ENCODE data around the gene PARVB.

The PARVB gene

DNA sequence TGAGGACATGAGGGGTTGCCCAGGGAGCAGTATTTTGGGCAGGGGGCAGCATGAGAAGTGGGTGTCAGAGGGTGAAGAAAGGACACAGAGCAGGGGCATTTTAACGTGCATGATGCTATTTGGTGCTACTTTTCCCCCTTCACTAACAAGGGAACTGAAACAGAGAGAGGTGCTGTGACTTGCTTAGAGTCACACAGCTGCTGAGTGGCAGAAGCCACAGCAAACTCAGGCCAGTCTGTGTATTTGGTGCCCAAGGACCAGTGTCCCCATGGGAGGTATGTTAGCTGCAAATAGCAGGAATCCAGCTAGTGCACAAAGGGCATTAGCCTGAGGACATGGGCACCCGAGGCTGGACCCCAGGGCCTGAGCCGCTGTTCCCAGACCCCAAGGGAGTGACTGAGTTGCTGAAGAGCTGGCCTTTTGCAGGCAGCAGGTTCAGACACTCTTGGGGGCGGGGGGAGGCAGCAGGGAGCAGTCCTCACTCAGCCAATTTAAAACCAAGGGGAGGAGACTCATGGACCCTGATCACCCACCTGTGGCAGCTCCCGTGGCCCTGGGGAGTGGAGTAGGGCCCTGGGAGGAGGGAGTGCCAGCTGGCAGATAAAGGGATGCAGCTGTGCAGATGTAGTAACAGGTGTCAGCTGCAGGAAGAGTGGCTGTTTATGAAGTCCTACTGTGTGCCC is 171.2 kb downstream of the PARVB start:
- no peak for DNase-seq (ENCODE audit: low read depth)
- TF ChIP-seq, protein P1, sequence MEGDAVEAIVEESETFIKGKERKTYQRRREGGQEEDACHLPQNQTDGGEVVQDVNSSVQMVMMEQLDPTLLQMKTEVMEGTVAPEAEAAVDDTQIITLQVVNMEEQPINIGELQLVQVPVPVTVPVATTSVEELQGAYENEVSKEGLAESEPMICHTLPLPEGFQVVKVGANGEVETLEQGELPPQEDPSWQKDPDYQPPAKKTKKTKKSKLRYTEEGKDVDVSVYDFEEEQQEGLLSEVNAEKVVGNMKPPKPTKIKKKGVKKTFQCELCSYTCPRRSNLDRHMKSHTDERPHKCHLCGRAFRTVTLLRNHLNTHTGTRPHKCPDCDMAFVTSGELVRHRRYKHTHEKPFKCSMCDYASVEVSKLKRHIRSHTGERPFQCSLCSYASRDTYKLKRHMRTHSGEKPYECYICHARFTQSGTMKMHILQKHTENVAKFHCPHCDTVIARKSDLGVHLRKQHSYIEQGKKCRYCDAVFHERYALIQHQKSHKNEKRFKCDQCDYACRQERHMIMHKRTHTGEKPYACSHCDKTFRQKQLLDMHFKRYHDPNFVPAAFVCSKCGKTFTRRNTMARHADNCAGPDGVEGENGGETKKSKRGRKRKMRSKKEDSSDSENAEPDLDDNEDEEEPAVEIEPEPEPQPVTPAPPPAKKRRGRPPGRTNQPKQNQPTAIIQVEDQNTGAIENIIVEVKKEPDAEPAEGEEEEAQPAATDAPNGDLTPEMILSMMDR (conservative IDR thresholded peaks at IDR 0.05; ENCODE audit: low read length): no peak
- no peak overlapping the region for H3K4me3 ChIP-seq (ENCODE audit: low read length)

DNA sequence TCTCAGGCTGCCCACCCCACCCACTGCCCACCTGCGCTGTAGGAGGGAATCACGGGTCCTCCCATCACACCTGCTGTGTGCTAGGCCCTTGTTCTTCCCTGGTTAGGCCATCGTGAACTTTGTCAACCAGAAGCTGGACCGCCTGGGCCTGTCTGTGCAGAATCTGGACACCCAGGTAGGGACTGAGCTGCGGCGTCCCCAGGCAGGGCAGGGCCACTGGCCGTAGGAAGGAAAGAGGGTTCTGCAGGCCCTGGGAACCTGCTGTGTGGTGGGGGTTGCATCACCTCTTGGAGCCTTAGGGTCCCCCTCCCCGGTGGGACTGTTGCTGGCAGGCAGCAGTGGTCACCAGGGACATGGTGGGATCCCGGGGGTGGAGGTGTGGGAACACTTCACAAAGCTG is 172.1 kb downstream of the PARVB start:
- no peak overlapping the region for H3K4me3 ChIP-seq (ENCODE audit: low read length)
- DNase-seq (ENCODE audit: low read depth): no peak
- TF ChIP-seq, protein P1 (conservative IDR thresholded peaks at IDR 0.05; ENCODE audit: low read length): no peak

DNA sequence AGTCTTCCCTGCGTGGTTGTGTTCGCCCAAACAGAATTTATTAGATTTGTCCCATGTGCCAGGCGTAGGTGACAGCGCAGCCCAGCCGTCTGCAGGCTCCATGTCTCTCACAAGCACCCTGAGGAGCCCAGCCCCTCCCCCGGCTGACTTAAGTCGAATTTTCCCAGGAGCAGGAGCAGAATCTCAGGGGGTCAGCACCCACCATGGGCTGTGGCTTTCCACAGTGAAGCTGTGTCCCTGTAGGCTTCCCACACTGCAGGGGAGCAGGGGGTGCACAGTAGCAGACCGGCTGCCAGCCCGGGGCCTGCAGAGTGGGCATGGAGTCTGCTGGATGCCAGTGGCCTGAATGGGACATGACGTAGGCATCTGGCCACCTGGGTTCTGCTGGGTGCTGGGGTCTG is 172.6 kb downstream of the PARVB start:
- TF ChIP-seq, protein P1 (conservative IDR thresholded peaks at IDR 0.05; ENCODE audit: low read length): no peak
- no peak for DNase-seq (ENCODE audit: low read depth)
- H3K4me3 ChIP-seq (ENCODE audit: low read length): no peak overlapping the region

DNA sequence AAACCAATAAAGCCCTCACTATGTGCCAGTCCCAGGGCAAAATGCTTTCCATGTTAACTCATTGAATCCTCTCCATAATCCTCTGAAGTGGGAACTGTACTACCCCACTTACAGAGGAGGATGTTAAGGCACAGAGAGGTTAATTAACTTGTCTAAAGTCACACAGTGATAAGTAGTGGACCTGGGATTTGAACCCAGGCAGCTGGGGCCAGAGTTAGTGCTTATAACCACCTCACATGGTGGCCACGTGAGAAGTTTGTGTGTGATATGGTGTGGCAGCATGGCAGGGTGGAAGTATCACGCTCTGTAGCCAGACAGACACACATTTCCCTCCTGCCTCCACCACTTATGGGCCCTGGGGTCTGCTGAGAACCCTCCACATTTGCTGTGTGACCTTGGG is 173.2 kb downstream of the PARVB start:
- TF ChIP-seq, protein P1 (conservative IDR thresholded peaks at IDR 0.05; ENCODE audit: low read length): no peak
- no peak for DNase-seq (ENCODE audit: low read depth)
- H3K4me3 ChIP-seq (ENCODE audit: low read length): no peak overlapping the region

DNA sequence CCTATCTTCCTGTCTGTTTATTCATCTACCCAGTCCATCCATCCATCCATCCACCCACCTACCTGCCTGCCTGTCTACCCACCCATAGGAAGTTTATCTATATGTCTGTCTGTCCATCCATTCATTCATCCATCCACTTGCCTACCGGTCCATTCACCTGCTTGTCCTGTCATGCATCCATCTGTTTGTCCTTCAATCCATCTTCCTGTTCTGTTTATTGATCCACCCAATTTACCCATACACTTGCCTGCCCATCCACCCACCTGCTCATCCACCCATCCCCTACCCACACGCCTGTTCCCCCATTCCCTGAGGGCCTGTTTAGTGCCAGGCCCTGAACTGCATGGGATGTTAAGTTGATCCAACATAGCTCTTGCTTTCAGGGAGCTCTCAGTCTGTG is 175.1 kb downstream of the PARVB start:
- no peak for DNase-seq (ENCODE audit: low read depth)
- TF ChIP-seq, protein P1 (conservative IDR thresholded peaks at IDR 0.05; ENCODE audit: low read length): no peak
- no peak overlapping the region for H3K4me3 ChIP-seq (ENCODE audit: low read length)

DNA sequence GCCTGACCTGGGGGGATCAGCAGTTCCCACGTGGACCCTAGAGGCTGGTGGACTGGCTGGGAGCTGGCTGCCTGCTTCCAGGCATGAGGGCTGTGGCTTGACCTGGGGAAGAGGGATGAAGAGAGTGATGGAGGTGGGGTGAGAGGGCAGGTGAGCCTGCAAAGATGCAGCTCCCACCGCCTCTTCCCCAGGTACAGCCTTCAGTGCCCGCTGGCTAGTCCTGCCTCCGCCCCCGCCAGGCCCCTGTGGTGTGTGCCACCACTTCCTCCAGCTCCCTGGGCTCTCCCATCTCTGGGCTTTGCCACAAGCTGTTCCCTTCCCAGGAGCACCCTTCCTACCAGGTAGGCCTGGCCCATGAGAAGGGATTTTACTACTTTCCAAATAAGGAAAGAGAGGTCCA is 175.8 kb downstream of the PARVB start:
- TF ChIP-seq, protein P1 (conservative IDR thresholded peaks at IDR 0.05; ENCODE audit: low read length): no peak
- no peak for DNase-seq (ENCODE audit: low read depth)
- H3K4me3 ChIP-seq (ENCODE audit: low read length): no peak overlapping the region

DNA sequence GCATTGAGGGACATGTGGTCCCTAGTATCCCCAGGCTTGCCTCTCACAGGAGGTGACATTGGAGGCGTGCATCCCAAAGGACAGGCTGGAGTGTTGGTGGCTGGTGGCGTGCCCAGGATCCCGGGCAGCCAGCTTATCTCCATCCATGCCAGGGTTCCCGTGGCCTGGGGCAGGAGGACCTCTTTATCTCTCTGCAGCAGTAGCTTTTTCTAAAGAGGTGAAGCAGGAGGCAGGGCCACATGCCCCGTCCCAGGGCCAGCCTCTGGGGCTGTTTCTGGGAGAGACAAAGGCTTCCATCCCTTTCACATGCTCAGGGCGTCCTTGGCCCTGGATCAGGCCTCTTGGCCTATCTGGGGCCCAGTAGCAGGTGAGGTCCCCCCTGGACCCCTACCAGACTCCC is 176.3 kb downstream of the PARVB start:
- TF ChIP-seq, protein P1 (conservative IDR thresholded peaks at IDR 0.05; ENCODE audit: low read length): no peak
- no peak for DNase-seq (ENCODE audit: low read depth)
- H3K4me3 ChIP-seq (ENCODE audit: low read length): no peak overlapping the region
